Ascending aorta (tissue), 2 donors: ENCODE measurements around the gene NDUFAF5. TPM values are rescaled to one million over a fixed set of nuclear protein-coding genes. Genes with fewer than 3 reads are reported as not detected.

Experiments
- DNase-seq, 2 donors: peaks; one replicate each; pipeline ENCODE4 v3.0.0-alpha.2; 2019; ENCODE audit warnings: low spot score in 2 of 2
- H3K27ac ChIP-seq, 2 donors: fragments of 200-600 bp; sonication (generic); one replicate each; pipeline ENCODE4 v1.5.1; 2016 to 2017; ENCODE audit warnings: mild to moderate bottlenecking in 1 of 2
- H3K27me3 ChIP-seq: fragments of 200-600 bp; sonication (generic); one replicate; pipeline ENCODE4 v1.5.1; 2017
- H3K36me3 ChIP-seq, 2 donors: fragments of 200-600 bp; sonication (generic); one replicate each; pipeline ENCODE4 v1.5.1; 2016
- H3K4me1 ChIP-seq, 2 donors: fragments of 200-600 bp; sonication (generic); one replicate each; pipeline ENCODE4 v1.5.1; 2016 to 2017; ENCODE audit warnings: mild to moderate bottlenecking in 1 of 2
- H3K4me3 ChIP-seq, 2 donors: fragments of 200-600 bp; sonication (generic); one replicate each; pipeline ENCODE4 v1.5.1; 2016 to 2017; ENCODE audit warnings: mild to moderate bottlenecking in 1 of 2
- H3K9me3 ChIP-seq, 2 donors: fragments of 200-600 bp; sonication (generic); one replicate each; pipeline ENCODE4 v1.5.1; 2016
- intact Hi-C: fragments of 100-400 bp; cut with DNase I; formaldehyde crosslinking; loops from one replicate; pipeline ENCODE4 v1.15.1; 2023
- total RNA-seq: library from RNA; depleted of rRNA; stranded (reverse); fragments of >200 nt; gene quantifications from one replicate; pipeline ENCODE4 v1.1.0, GENCODE V29; 2016
- TF ChIP-seq, protein P1 (sequence below), 3 experiments: fragments of 200-600 bp in 2 of 3; fragments of 450-650 bp in 1 of 3; sonication (generic) in 2 of 3; IDR thresholded peaks; one replicate each; pipeline ENCODE4 v1.5.1; 2016 to 2019; ENCODE audit warnings: antibody characterized with exemption in 3 of 3, mild to moderate bottlenecking in 1 of 3, moderate library complexity in 1 of 3

Gene NDUFAF5
- total RNA-seq, 1 donor from 2014 or later: 84.3 TPM

DNA sequence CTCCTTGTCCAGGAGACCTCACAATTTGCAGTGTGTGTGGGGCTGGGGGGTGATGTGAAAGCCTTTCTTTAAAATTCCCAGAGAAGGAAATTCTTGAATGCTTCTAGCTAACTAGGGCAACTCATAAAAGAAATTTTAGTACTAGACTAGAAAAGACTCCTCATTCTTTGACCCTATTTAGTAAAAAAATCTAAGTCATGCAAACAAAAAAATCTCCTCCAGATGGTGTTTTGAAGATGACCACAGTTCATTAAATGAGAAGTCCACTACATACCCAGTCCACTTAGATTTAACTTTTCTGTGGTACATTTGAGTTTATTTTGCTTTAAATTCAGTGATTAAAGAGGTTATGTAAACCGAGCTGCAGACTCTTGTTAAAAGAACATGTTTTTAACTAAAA lies 67.5 kb downstream of the NDUFAF5 start:
- TF ChIP-seq, protein P1, sequence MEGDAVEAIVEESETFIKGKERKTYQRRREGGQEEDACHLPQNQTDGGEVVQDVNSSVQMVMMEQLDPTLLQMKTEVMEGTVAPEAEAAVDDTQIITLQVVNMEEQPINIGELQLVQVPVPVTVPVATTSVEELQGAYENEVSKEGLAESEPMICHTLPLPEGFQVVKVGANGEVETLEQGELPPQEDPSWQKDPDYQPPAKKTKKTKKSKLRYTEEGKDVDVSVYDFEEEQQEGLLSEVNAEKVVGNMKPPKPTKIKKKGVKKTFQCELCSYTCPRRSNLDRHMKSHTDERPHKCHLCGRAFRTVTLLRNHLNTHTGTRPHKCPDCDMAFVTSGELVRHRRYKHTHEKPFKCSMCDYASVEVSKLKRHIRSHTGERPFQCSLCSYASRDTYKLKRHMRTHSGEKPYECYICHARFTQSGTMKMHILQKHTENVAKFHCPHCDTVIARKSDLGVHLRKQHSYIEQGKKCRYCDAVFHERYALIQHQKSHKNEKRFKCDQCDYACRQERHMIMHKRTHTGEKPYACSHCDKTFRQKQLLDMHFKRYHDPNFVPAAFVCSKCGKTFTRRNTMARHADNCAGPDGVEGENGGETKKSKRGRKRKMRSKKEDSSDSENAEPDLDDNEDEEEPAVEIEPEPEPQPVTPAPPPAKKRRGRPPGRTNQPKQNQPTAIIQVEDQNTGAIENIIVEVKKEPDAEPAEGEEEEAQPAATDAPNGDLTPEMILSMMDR (IDR thresholded peaks at IDR 0.05): no peak
- no peak for DNase-seq
- Histone ChIP-seq H3K9me3 (no peaks in the 10 kb centered on the region), H3K36me3 (no peaks in the 10 kb centered on the region), H3K27me3 (no peaks in the 10 kb centered on the region), H3K27ac (no peak overlapping the region), H3K4me3 (no peak overlapping the region), H3K4me1 (peaks cover 0 to 6% of the 10 kb centered on the region in 2 donors)
- intact Hi-C loops: no loop called here

DNA sequence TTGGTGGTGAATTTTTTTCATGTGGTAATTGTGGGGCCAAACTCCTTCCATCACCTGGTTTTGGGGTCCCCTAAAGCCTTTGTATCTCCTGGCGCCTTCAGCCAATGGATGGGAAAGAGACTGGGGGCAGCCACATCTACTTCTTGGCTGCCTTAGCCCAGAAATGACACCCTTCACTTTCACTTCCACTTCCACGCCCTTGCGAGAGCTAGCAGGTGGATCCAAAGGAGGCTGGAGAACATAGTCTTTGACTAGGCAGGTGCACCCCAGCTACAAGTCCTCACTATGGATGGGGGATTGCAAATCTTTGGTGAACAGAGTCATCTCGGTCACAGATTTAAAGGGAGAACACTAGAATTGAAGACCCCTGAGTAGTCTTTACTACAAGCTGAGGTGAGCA lies 70.8 kb downstream of the NDUFAF5 start:
- TF ChIP-seq, protein P1 (IDR thresholded peaks at IDR 0.05): no peak
- Histone ChIP-seq H3K9me3 (no peaks in the 10 kb centered on the region), H3K4me1 (peaks cover 0 to 6% of the 10 kb centered on the region in 2 donors), H3K27me3 (no peaks in the 10 kb centered on the region), H3K36me3 (no peaks in the 10 kb centered on the region), H3K27ac (no peak overlapping the region), H3K4me3 (no peak overlapping the region)
- DNase-seq: no peak
- intact Hi-C loops: no loop called here

DNA sequence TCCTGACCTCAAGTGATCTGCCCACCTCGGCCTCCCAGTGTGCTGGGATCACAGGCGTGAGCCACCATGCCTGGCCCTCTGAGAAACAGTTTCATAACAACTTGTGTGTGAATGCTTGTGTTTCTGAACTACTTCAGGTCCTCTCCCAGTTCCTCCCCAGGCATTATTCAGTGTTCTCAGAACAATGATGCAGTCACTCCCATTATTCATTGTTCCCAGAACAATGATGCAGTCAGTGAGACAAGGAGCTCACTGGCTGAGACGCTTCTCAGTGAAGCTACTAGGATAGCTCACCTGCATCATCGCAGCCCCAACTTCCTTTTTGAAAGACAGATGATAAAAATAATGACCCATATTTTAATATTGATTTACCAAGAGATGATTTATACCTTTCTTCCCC lies 71.5 kb downstream of the NDUFAF5 start:
- no peak for DNase-seq
- Histone ChIP-seq H3K36me3 (no peaks in the 10 kb centered on the region), H3K4me1 (peaks cover 0 to 6% of the 10 kb centered on the region in 2 donors), H3K27ac (no peak overlapping the region), H3K9me3 (no peaks in the 10 kb centered on the region), H3K4me3 (no peak overlapping the region), H3K27me3 (no peaks in the 10 kb centered on the region)
- TF ChIP-seq, protein P1 (IDR thresholded peaks at IDR 0.05): no peak
- intact Hi-C loops: no loop called here

DNA sequence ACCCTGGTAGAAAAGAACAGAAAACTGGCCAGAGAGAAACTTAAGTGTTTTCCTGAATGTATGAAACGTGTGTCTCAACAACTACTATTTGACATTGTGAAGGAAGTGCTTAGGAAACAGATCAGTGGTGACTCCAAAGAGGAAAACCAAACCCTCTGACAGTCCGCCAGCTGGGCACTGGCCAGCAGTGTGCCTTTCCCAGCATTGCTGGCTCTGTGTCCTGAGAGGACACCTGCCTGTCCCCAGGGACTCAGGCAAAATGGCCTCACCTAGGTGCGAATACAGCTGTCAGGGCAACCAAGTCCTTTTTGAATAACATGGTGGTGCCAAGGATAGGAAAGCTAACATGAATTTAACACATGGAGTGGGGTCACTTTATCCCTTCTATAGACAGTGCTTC lies 72.5 kb downstream of the NDUFAF5 start:
- Histone ChIP-seq H3K27ac (no peak overlapping the region), H3K36me3 (no peaks in the 10 kb centered on the region), H3K4me1 (no peaks in the 10 kb centered on the region), H3K27me3 (no peaks in the 10 kb centered on the region), H3K4me3 (no peak overlapping the region), H3K9me3 (no peaks in the 10 kb centered on the region)
- TF ChIP-seq, protein P1 (IDR thresholded peaks at IDR 0.05): no peak
- intact Hi-C loops: no loop called here
- DNase-seq: no peak

DNA sequence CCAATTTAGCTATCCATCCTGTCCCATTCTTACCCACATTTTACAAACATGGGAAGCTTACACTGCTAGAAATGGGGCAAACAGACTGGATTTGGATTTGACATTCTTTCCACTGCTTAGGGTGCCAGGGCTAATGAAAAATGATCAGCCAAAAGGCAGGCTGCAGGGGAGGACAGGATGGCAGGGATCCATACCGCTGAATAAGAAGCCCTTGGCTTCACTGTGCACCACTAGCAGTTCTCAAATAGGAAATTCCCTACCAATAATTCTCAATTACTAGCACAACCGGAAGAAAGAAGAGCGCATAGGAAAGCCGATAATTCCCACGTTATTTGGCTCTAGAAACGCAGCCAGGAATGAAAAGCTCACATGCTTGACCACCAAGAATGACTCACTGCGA lies 73.1 kb downstream of the NDUFAF5 start:
- intact Hi-C loops: no loop called here
- H3K36me3 ChIP-seq: no peaks in the 10 kb centered on the region

More for the DNA sequence above, 73.1 kb downstream of the NDUFAF5 start:
- DNase-seq: no peak
- Histone ChIP-seq H3K4me3 (no peak overlapping the region), H3K4me1 (no peaks in the 10 kb centered on the region), H3K9me3 (no peaks in the 10 kb centered on the region), H3K27ac (no peak overlapping the region), H3K27me3 (no peaks in the 10 kb centered on the region)
- TF ChIP-seq, protein P1 (IDR thresholded peaks at IDR 0.05): no peak
